ENCODE results near the gene CRABP2.
A peak's percentile ranks its signal among the peaks of the same experiment; 100 is the strongest.

- no peak for TF ChIP-seq CTCF (IDR thresholded peaks at IDR 0.05 in 8 of 11, conservative IDR thresholded peaks at IDR 0.05 in 3 of 11)
- no peak for TF ChIP-seq POLR2A (IDR thresholded peaks at IDR 0.05)
- TF ChIP-seq POLR2AphosphoS5 (IDR thresholded peaks at IDR 0.05) = peak; percentile 41 to 81 (median 76)
These were observed 6.4 kb downstream of the CRABP2 start for GRCh38 chr1:156698995-156699394.
